CD4-positive, CD25-positive, alpha-beta regulatory T cell (primary cell): ENCODE results near the gene C16orf92. TPM values are rescaled to one million over a fixed set of nuclear protein-coding genes. Genes with fewer than 3 reads are reported as not detected.
A peak's percentile ranks its signal among the peaks of the same experiment; 100 is the strongest.

ENCODE experiments used
- ATAC-seq, 2 donors: fragments of 150-1000 bp; cut with Tn5 transposase; one replicate each; pipeline ENCODE4 v1.10.0; 2021; ENCODE audit warnings: low read depth in 2 of 2, moderate number of reproducible peaks in 2 of 2, moderate library complexity in 1 of 2
- DNase-seq, 3 donors: peaks; one replicate each; pipeline versions ENCODE4 v3.0.0 to v3.0.0-alpha.2; 2012 to 2022; ENCODE audit warnings: mixed read lengths in 1 of 3
- H3K27ac ChIP-seq: one replicate; pipeline ENCODE4 v1.7.0; 2013; ENCODE audit warnings: mild to moderate bottlenecking, low read length; ENCODE audit not compliant: insufficient read depth, poor library complexity, severe bottlenecking
- H3K27me3 ChIP-seq: one replicate; pipeline ENCODE4 v1.7.0; 2013; ENCODE audit warnings: low read length; ENCODE audit not compliant: control insufficient read depth, insufficient read depth
- H3K36me3 ChIP-seq: one replicate; pipeline ENCODE4 v1.7.0; 2013; ENCODE audit warnings: mild to moderate bottlenecking, low read length, moderate library complexity; ENCODE audit not compliant: control insufficient read depth, insufficient read depth
- H3K4me1 ChIP-seq: 2 replicates; pipeline ENCODE4 v1.7.0; 2013; ENCODE audit warnings: mild to moderate bottlenecking, low read length; ENCODE audit not compliant: insufficient read depth, control insufficient read depth, poor library complexity, severe bottlenecking
- H3K4me3 ChIP-seq: one replicate; pipeline ENCODE4 v1.7.0; 2013; ENCODE audit warnings: low read depth, mild to moderate bottlenecking, low read length, moderate library complexity
- H3K9me3 ChIP-seq, 2 experiments: 1 replicate in 1 of 2; 2 replicates in 1 of 2; pipeline ENCODE4 v1.7.0; 2013; ENCODE audit warnings: low read length in 2 of 2, mild to moderate bottlenecking in 1 of 2, moderate library complexity in 1 of 2; ENCODE audit not compliant: control insufficient read depth in 2 of 2
- H3K27ac Mint-ChIP-seq, 3 donors: one replicate each; pipeline ENCODE4 v1.8.0; 2020 to 2022; ENCODE audit warnings: mild to moderate bottlenecking in 3 of 3, mixed read lengths in 3 of 3, moderate library complexity in 2 of 3
- H3K27me3 Mint-ChIP-seq: one replicate; pipeline ENCODE4 v1.8.0; 2022; ENCODE audit warnings: mild to moderate bottlenecking, mixed read lengths
- H3K36me3 Mint-ChIP-seq: one replicate; pipeline ENCODE4 v1.8.0; 2020; ENCODE audit warnings: mixed read lengths
- H3K4me1 Mint-ChIP-seq, 4 donors: one replicate each; pipeline ENCODE4 v1.8.0; 2020 to 2022; ENCODE audit warnings: mixed read lengths in 4 of 4, mild to moderate bottlenecking in 1 of 4
- H3K4me3 Mint-ChIP-seq, 4 donors: one replicate each; pipeline ENCODE4 v1.8.0; 2020 to 2022; ENCODE audit warnings: mild to moderate bottlenecking in 4 of 4, mixed read lengths in 4 of 4, moderate library complexity in 3 of 4
- H3K9me3 Mint-ChIP-seq, 7 donors: one replicate each; pipeline ENCODE4 v1.8.0; 2020 to 2022; ENCODE audit warnings: mixed read lengths in 7 of 7, mild to moderate bottlenecking in 3 of 7, moderate library complexity in 2 of 7
- polyA plus RNA-seq, 4 donors: library from polyadenylated mRNA; unstranded; fragments of 300-500 nt; fragmentation: Illumina TruSeq; gene quantifications; one replicate each; pipeline ENCODE4 v1.2.3, GENCODE V29; 2021
- total RNA-seq: library from RNA; stranded (reverse); gene quantifications from one replicate; pipeline ENCODE4 v1.2.3, GENCODE V29; 2022

The C16orf92 gene
- total and polyA plus RNA-seq, 5 donors from 2014 or later = not detected

- H3K36me3 Mint-ChIP-seq = peaks cover 16% of the 10 kb centered on the region
- peaks cover 9 to 57% (median 18%) of the 10 kb centered on the region in 4 donors for H3K4me1 Mint-ChIP-seq
- ATAC-seq = peak; percentile 99
Observed at GRCh38 chr16:29995911-29996765, 26.9 kb upstream of the C16orf92 start, which contains the start of gene INO80E. Gene INO80E, plus strand, starts transcription at chr16:29996241. Its CDS starts 70 bp downstream, at chr16:29996311.

DNA sequence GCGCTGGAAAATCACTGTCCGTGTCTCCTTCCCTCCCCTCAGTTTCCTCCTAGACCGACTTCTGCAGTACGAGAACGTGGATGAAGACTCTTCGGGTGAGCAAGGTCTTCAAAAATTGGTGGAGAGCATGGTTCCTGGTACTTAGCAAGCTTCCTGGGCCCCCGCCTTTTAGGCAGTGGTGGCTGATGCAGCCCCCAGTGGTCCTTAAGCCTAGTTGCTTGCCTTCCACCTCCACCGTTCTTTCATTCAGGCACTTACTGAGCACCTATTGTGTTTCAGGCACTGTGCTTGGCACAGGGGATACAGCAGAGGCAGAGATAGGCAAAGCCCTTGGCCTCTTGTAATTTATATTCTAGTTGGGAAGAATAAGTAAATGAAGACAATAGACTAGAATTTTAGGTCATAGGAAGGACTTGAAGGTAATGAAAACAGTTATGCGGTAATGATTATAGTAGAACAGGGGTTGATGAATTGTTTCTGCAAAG lies 26.2 kb upstream of the C16orf92 start:
- Mint-ChIP-seq H3K27me3 (peaks cover 4% of the 10 kb centered on the region), H3K36me3 (peaks cover 16% of the 10 kb centered on the region), H3K9me3 (no peaks in the 10 kb centered on the region), H3K4me1 (peaks cover 9 to 57% (median 18%) of the 10 kb centered on the region in 4 donors), H3K4me3 (peak overlapping the region; percentile 96 to 99 (median 97)), H3K27ac (peak overlapping the region; percentile 38 to 99 (median 99))
- DNase-seq = no peak
- peaks cover 15% of the 10 kb centered on the region for H3K36me3 ChIP-seq
- ATAC-seq = no peak
- no peaks in the 10 kb centered on the region for H3K27me3 ChIP-seq
- peak overlapping the region; percentile 95 for H3K4me3 ChIP-seq
- peak overlapping the region; percentile 99 for H3K27ac ChIP-seq
- H3K9me3 ChIP-seq = no peaks in the 10 kb centered on the region
- H3K4me1 ChIP-seq = peaks cover 20% of the 10 kb centered on the region

More at GRCh38 chr16:29995911-29996765, 26.9 kb upstream of the C16orf92 start, which contains the start of gene INO80E:
- Histone ChIP-seq H3K27ac (peak within 1 kb of the TSS; percentile 99), H3K4me1 (peaks cover 20% of the 10 kb centered on the region), H3K4me3 (peak within 1 kb of the TSS; percentile 95), H3K36me3 (peaks cover 15% of the 10 kb centered on the region), H3K9me3 (no peaks in the 10 kb centered on the region), H3K27me3 (no peaks in the 10 kb centered on the region)
- Mint-ChIP-seq H3K9me3 (no peaks in the 10 kb centered on the region), H3K27ac (peak within 1 kb of the TSS; percentile 96 to 99 (median 99)), H3K4me3 (peak within 1 kb of the TSS; percentile 96 to 99 (median 97)), H3K27me3 (peaks cover 4% of the 10 kb centered on the region)
- peak; percentile 98 to 99 (median 98) for DNase-seq

GRCh38 chr16:29999605-30000004 lies 23.4 kb upstream of the C16orf92 start:
- peaks cover 13% of the 10 kb centered on the region for H3K4me1 ChIP-seq
- ATAC-seq = no peak
- H3K36me3 ChIP-seq = peaks cover 8% of the 10 kb centered on the region
- Mint-ChIP-seq H3K9me3 (no peaks in the 10 kb centered on the region), H3K4me3 (no peak overlapping the region), H3K27me3 (peaks cover 4% of the 10 kb centered on the region), H3K36me3 (peaks cover 21% of the 10 kb centered on the region), H3K4me1 (peaks cover 9 to 56% (median 18%) of the 10 kb centered on the region in 4 donors), H3K27ac (peak overlapping the region; percentile 15 to 92 (median 58))
- no peaks in the 10 kb centered on the region for H3K9me3 ChIP-seq
- H3K27me3 ChIP-seq = no peaks in the 10 kb centered on the region
- no peak overlapping the region for H3K4me3 ChIP-seq
- DNase-seq = no peak
- H3K27ac ChIP-seq = no peak overlapping the region

DNA sequence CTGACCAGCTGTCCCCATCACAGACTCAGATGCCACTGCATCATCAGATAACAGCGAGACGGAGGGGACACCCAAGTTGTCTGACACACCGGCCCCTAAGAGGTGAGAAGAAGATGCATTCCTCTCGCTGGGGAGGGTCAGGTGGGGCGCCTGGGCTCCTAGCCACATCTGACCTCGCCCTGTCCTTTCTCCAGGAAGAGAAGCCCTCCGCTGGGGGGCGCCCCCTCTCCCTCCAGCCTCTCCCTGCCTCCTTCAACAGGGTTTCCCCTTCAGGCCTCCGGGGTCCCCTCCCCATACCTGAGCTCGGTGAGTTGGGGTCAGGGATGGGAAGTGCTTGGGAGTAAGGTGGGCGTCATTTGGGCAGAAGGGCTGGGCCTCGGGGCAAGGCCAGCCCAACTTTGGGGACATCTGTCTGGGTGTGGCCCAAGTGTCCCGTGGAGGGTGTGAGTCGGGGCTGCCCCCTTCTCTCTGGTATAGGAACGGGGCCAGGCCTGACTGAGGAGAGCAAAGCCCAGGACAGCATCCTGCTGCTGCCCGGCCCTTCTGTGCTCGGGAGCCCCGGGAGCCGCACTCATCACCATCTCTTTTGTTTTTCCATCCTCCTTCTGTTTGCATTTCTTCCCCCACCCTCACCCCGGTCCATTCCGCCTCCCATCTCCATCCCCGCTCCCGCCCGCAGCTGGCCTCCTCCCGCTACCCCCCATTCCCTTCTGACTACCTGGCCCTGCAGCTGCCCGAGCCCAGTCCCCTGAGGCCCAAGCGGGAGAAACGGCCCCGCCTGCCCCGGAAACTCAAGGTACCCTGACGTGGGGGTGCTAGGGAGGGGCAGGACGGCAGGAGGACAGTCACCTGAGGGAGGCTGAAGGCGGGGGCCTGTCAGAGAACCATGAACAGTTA lies 22.0 kb upstream of the C16orf92 start:
- Mint-ChIP-seq H3K4me3 (no peak overlapping the region), H3K4me1 (peaks cover 9 to 44% (median 14%) of the 10 kb centered on the region in 4 donors), H3K27me3 (no peaks in the 10 kb centered on the region), H3K9me3 (no peaks in the 10 kb centered on the region), H3K36me3 (peaks cover 21% of the 10 kb centered on the region), H3K27ac (no peak overlapping the region)
- ATAC-seq (no peak), DNase-seq (no peak)
- Histone ChIP-seq H3K27ac (no peak overlapping the region), H3K9me3 (no peaks in the 10 kb centered on the region), H3K4me1 (peaks cover 7% of the 10 kb centered on the region), H3K27me3 (no peaks in the 10 kb centered on the region), H3K36me3 (peaks cover 8% of the 10 kb centered on the region), H3K4me3 (no peak overlapping the region)

DNA sequence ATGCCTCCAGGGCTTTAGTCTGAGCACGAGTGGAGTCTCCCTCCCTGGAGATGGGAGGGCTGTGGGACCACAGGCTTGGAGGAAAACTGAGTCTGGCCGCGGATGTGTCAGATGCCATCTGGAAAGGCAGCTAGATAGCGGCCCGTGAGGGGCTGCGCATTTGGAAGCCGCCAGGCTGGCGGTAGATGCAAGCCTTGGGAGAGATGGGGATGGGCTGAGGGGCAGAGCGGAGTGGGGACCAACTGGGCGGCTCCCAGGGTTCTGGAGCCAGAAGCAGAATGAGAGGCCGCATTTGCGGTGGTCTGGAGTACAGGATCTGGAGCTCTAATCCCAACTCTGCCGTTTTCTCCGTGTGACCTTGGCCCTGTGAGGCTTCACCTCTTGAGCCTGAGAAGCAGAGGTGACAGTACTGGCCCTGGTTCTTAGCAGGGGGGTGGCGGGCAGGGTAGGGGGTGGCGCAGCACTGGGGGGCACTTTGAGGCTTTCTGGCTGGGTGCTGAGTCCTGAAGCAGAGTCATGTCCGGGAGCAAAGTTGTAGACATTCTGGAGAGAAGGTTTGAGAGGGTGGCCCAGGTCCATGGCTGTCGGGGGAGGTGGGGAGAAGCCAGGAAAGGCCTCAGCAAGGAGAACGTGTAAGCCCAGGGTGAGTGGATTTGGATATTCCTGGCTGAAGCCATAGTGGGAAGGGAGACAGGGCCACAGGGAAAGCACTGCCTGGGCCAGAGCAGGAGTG lies 20.2 kb upstream of the C16orf92 start:
- DNase-seq = no peak

DNA sequence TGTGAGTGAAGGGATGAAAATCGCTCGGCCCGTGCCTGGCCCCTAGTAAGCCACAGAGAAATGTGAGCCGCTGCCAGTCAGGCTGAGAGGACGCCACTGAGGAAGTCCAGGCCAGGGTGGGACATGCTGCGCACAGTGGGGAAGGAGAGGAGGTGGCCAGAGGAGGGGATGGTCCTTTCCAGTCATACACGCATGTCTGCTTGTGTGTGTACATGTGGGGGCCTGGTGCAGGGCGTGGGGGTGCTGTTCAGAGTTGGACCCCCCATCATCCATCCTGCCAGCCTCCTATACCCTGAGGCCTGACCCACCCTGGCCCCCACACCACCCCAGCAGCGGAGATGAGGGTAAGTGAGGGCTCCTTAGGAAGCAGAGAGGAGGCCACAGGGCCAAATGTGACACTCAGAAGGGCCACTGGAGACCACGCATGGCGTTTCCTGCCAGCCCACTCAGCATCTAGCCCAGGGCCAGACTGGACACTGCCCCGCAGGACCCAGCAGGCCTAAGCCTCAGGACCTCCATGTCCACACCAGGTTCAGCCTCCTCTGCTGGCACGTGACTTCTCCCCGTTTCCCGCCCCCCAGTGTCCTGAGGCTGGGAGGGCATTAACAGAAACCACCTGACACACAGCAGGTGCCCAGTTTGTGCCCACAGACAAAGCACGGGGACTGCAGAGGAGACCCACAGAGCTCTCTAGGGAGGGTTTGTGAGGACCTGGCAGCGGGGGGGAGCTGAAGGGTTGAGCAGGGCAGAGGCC lies 19.2 kb upstream of the C16orf92 start:
- Mint-ChIP-seq H3K4me1 (peaks cover 0 to 26% (median 6%) of the 10 kb centered on the region in 4 donors), H3K27ac (peak overlapping the region in 2 of 3 donors; percentile 38 to 84), H3K4me3 (peak overlapping the region in 1 of 4 donors; percentile 47), H3K36me3 (peaks cover 16% of the 10 kb centered on the region), H3K9me3 (no peaks in the 10 kb centered on the region), H3K27me3 (peaks cover under 1% of the 10 kb centered on the region)
- Histone ChIP-seq H3K4me1 (no peaks in the 10 kb centered on the region), H3K4me3 (no peak overlapping the region), H3K36me3 (peaks cover 8% of the 10 kb centered on the region), H3K27me3 (no peaks in the 10 kb centered on the region), H3K27ac (no peak overlapping the region), H3K9me3 (no peaks in the 10 kb centered on the region)
- ATAC-seq = no peak
- DNase-seq = no peak

More for the DNA sequence above, 20.2 kb upstream of the C16orf92 start:
- Mint-ChIP-seq H3K36me3 (peaks cover 21% of the 10 kb centered on the region), H3K4me1 (peaks cover 4 to 31% (median 8%) of the 10 kb centered on the region in 4 donors), H3K9me3 (no peaks in the 10 kb centered on the region), H3K27ac (no peak overlapping the region), H3K27me3 (no peaks in the 10 kb centered on the region), H3K4me3 (peak overlapping the region in 1 of 4 donors; percentile 47)
- H3K36me3 ChIP-seq = peaks cover 8% of the 10 kb centered on the region
- no peaks in the 10 kb centered on the region for H3K4me1 ChIP-seq
- H3K4me3 ChIP-seq = no peak overlapping the region
- H3K27ac ChIP-seq = no peak overlapping the region
- ATAC-seq = no peak
- no peaks in the 10 kb centered on the region for H3K9me3 ChIP-seq
- H3K27me3 ChIP-seq = no peaks in the 10 kb centered on the region
